Right atrium auricular region (tissue), 2 donors: Measurements from ENCODE around the gene EVPLL. TPM values are rescaled to one million over a fixed set of nuclear protein-coding genes. Genes with fewer than 3 reads are reported as not detected.
A peak's percentile ranks its signal among the peaks of the same experiment; 100 is the strongest.

Experiments used
- DNase-seq: peaks from one replicate; pipeline ENCODE4 v3.0.0-alpha.2; 2019; ENCODE audit warnings: low spot score
- H3K27ac ChIP-seq, 2 donors: fragments of 200-600 bp; sonication (generic); 1 replicate in 1 of 2; 2 replicates in 1 of 2; pipeline ENCODE4 v1.5.1; 2016 to 2019
- H3K27me3 ChIP-seq, 2 donors: fragments of 200-600 bp; sonication (generic); one replicate each; pipeline versions ENCODE4 v1.5.1 to v1.6.0; 2017 to 2019
- H3K36me3 ChIP-seq: fragments of 200-600 bp; sonication (generic); one replicate; pipeline ENCODE4 v1.5.1; 2016
- H3K4me1 ChIP-seq, 2 donors: fragments of 200-600 bp; sonication (generic); one replicate each; pipeline versions ENCODE4 v1.5.1 to v1.6.0; 2017 to 2019
- H3K4me3 ChIP-seq, 2 donors: fragments of 200-600 bp; sonication (generic); 1 replicate in 1 of 2; 2 replicates in 1 of 2; pipeline ENCODE4 v1.5.1; 2017 to 2019; ENCODE audit warnings: mild to moderate bottlenecking in 1 of 2, moderate library complexity in 1 of 2
- H3K9me3 ChIP-seq, 2 donors: fragments of 200-600 bp; sonication (generic); one replicate each; pipeline ENCODE4 v1.5.1; 2019
- total RNA-seq, 2 donors: library from RNA; depleted of rRNA; stranded (reverse); fragments of >200 nt; gene quantifications; one replicate each; pipeline ENCODE4 v1.1.0, GENCODE V29; 2016
- TF ChIP-seq, protein P1 (sequence below), 2 donors: fragments of 200-600 bp; sonication (generic); IDR thresholded peaks; one replicate each; pipeline ENCODE4 v1.5.1; 2019; ENCODE audit warnings: antibody characterized with exemption in 2 of 2

EVPLL gene
- total RNA-seq, 2 donors from 2014 or later = not detected

GRCh38 chr17:18344021-18344420 is 33.6 kb upstream of the EVPLL start:
- Histone ChIP-seq H3K36me3 (peaks cover 19% of the 10 kb centered on the region), H3K27ac (no peak overlapping the region), H3K27me3 (no peaks in the 10 kb centered on the region), H3K9me3 (no peaks in the 10 kb centered on the region), H3K4me3 (no peak overlapping the region), H3K4me1 (no peaks in the 10 kb centered on the region)
- TF ChIP-seq, protein P1, sequence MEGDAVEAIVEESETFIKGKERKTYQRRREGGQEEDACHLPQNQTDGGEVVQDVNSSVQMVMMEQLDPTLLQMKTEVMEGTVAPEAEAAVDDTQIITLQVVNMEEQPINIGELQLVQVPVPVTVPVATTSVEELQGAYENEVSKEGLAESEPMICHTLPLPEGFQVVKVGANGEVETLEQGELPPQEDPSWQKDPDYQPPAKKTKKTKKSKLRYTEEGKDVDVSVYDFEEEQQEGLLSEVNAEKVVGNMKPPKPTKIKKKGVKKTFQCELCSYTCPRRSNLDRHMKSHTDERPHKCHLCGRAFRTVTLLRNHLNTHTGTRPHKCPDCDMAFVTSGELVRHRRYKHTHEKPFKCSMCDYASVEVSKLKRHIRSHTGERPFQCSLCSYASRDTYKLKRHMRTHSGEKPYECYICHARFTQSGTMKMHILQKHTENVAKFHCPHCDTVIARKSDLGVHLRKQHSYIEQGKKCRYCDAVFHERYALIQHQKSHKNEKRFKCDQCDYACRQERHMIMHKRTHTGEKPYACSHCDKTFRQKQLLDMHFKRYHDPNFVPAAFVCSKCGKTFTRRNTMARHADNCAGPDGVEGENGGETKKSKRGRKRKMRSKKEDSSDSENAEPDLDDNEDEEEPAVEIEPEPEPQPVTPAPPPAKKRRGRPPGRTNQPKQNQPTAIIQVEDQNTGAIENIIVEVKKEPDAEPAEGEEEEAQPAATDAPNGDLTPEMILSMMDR (IDR thresholded peaks at IDR 0.05) = no peak
- no peak for DNase-seq

DNA sequence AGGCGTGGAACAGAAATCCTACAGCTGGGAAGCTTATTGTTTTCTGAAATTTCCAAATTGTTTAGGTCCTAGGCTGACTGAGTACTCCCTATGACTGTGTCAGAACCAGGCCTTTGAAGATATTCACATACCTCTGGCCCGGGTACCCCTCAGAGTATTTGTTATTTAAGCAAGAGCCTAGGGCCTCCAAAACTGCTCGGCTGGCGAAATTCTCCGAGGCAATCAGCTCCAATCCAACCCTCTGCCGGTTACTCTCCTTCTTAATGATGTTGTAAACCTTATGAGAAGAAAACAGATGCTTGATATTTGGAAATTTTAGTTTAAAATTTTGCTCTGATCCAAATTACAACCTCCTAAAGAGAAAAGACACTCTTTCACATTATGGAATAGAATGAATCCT is 24.0 kb upstream of the EVPLL start:
- Histone ChIP-seq H3K27me3 (no peaks in the 10 kb centered on the region), H3K4me3 (no peak overlapping the region), H3K36me3 (peaks cover 7% of the 10 kb centered on the region), H3K4me1 (no peaks in the 10 kb centered on the region), H3K9me3 (no peaks in the 10 kb centered on the region), H3K27ac (no peak overlapping the region)
- no peak for DNase-seq
- TF ChIP-seq, protein P1 (IDR thresholded peaks at IDR 0.05) = no peak

DNA sequence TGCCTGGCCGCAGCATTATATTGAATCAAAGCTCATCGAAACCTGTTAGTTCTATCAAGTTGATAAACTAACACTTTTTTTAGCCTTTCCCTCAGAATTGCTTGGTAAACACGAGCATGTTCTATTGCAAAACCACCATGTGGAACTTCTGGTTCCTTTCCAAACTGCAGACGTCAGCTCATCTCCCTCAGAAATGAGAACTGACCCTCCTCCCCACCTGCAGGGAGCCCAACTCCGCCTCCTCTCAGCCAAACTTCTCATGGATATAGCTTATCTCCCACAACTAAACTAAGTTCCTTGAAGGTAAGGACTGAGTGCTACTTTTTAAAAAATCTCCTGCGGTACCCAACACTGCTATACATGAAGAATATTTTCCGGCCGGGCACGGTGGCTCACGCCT is 21.0 kb upstream of the EVPLL start:
- no peaks in the 10 kb centered on the region for H3K4me1 ChIP-seq
- peaks cover 7% of the 10 kb centered on the region for H3K36me3 ChIP-seq
- no peaks in the 10 kb centered on the region for H3K9me3 ChIP-seq
- H3K27me3 ChIP-seq = no peaks in the 10 kb centered on the region
- no peak for DNase-seq
- no peak overlapping the region for H3K27ac ChIP-seq
- TF ChIP-seq, protein P1 (IDR thresholded peaks at IDR 0.05) = no peak
- no peak overlapping the region for H3K4me3 ChIP-seq

GRCh38 chr17:18360518-18360917 is 17.1 kb upstream of the EVPLL start:
- H3K4me3 ChIP-seq = no peak overlapping the region
- H3K27ac ChIP-seq = no peak overlapping the region
- no peaks in the 10 kb centered on the region for H3K9me3 ChIP-seq
- TF ChIP-seq, protein P1 (IDR thresholded peaks at IDR 0.05) = no peak
- H3K36me3 ChIP-seq = no peaks in the 10 kb centered on the region
- H3K27me3 ChIP-seq = no peaks in the 10 kb centered on the region
- DNase-seq = no peak
- peaks cover 0 to 9% of the 10 kb centered on the region in 2 donors for H3K4me1 ChIP-seq

GRCh38 chr17:18361837-18362697 is 15.5 kb upstream of the EVPLL start:
- TF ChIP-seq, protein P1 (IDR thresholded peaks at IDR 0.05) = no peak
- H3K9me3 ChIP-seq = no peaks in the 10 kb centered on the region
- DNase-seq = no peak
- peak overlapping the region; percentile 56 to 76 for H3K27ac ChIP-seq
- H3K27me3 ChIP-seq = no peaks in the 10 kb centered on the region
- H3K36me3 ChIP-seq = no peaks in the 10 kb centered on the region
- H3K4me1 ChIP-seq = peaks cover 0 to 9% of the 10 kb centered on the region in 2 donors
- peak overlapping the region in 1 of 2 donors; percentile 85 for H3K4me3 ChIP-seq
